HUES6 (cell line): ENCODE results near the gene ITM2C.

ENCODE experiments used
- H3K27ac ChIP-seq: 2 replicates; pipeline ENCODE4 v1.7.0; 2013; ENCODE audit warnings: low read depth, mild to moderate bottlenecking, low read length, inconsistent platforms
- H3K27me3 ChIP-seq: 2 replicates; pipeline ENCODE4 v1.6.1; 2013; ENCODE audit warnings: low read length; ENCODE audit not compliant: control insufficient read depth, insufficient read depth
- H3K36me3 ChIP-seq: 2 replicates; pipeline ENCODE4 v1.6.1; 2013; ENCODE audit warnings: low read length; ENCODE audit not compliant: control insufficient read depth, insufficient read depth
- H3K4me1 ChIP-seq: 2 replicates; pipeline ENCODE4 v1.6.1; 2013; ENCODE audit warnings: low read length; ENCODE audit not compliant: control insufficient read depth, insufficient read depth
- H3K4me3 ChIP-seq: 2 replicates; pipeline ENCODE4 v1.5.1; 2013; ENCODE audit warnings: low read depth, low read length
- H3K9ac ChIP-seq: one replicate; pipeline ENCODE4 v1.6.1; 2013; ENCODE audit warnings: mild to moderate bottlenecking, low read length
- H3K9me3 ChIP-seq: 2 replicates; pipeline ENCODE4 v1.6.1; 2013; ENCODE audit warnings: low read depth, low read length; ENCODE audit not compliant: control insufficient read depth, insufficient read depth

ITM2C gene

DNA sequence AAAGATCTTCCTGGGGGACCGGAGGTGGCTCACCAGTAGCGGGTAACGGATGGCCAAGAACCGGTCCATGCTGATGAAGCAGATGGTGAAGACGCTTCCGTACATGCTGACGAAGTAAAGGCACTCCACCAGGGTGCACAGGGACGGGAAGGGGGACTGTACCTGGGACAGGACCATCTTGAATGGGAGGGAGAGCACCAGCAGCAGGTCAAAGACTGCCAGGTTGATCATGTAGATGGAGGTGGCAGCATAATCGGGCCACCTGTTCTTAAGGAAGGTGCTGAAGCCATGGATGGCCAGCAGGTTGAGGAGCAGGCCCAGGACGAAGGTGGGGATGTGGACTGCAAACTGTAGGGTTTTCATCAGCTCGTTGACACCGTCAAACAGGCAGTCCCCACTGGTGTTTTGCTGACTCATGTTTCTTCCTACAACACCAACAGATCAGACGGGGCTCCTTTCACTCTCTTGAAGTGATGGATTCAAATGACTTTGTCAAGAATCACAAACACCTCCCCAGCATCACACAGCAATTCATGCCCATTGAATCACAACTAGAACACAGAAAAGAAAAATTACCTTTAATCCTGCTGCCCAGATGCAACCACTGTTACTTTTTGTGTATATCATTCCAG is 45.9 kb downstream of the ITM2C start:
- no peaks in the 10 kb centered on the region for H3K9me3 ChIP-seq
- no peak overlapping the region for H3K9ac ChIP-seq
- peaks cover 29% of the 10 kb centered on the region for H3K4me1 ChIP-seq
- no peak overlapping the region for H3K27ac ChIP-seq
- H3K27me3 ChIP-seq, result no peaks in the 10 kb centered on the region
- H3K4me3 ChIP-seq, result no peak overlapping the region
- no peaks in the 10 kb centered on the region for H3K36me3 ChIP-seq

DNA sequence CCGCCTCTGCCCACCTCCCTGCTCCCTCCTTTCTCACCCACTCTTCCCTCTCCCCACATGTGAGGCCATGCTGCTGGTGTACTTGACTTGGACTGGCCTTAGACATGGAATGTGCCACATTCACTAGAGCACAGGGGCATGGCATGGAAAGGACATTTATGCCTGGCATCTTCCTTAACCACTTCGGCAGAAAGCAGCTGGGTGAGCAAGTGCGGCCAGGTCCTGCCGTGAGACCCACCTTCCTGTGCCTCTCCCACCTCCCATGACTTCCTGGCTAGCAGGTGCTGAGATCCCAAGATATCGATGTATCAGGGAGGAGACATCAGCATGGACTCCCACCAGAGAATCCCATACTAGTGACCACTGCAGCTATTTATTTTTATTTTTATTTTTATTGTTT is 47.3 kb downstream of the ITM2C start:
- Histone ChIP-seq H3K4me3 (no peak overlapping the region), H3K9ac (no peak overlapping the region), H3K36me3 (no peaks in the 10 kb centered on the region), H3K27ac (no peak overlapping the region), H3K9me3 (no peaks in the 10 kb centered on the region), H3K27me3 (no peaks in the 10 kb centered on the region), H3K4me1 (peaks cover 20% of the 10 kb centered on the region)

DNA sequence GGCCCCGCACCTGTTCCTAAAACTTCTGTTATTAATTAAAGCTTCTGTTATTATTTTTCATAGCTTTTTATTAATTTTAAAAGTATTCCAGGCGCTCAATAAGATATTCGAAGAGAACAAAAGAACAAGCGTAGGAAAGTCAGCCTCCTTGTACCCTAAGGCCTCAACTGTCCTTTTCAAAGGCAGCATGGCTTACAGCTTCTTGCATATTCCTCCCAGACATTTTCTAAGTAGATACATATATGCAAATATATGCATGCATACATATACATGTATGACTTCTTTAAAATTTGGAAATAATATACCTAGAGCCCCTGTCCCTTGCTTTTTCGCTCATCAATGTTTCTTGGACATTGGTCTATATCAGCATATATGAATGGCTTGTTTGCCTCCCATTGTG is 48.0 kb downstream of the ITM2C start:
- Histone ChIP-seq H3K9ac (no peak overlapping the region), H3K27ac (no peak overlapping the region), H3K9me3 (no peaks in the 10 kb centered on the region), H3K36me3 (no peaks in the 10 kb centered on the region), H3K27me3 (no peaks in the 10 kb centered on the region), H3K4me3 (no peak overlapping the region), H3K4me1 (peaks cover 16% of the 10 kb centered on the region)

DNA sequence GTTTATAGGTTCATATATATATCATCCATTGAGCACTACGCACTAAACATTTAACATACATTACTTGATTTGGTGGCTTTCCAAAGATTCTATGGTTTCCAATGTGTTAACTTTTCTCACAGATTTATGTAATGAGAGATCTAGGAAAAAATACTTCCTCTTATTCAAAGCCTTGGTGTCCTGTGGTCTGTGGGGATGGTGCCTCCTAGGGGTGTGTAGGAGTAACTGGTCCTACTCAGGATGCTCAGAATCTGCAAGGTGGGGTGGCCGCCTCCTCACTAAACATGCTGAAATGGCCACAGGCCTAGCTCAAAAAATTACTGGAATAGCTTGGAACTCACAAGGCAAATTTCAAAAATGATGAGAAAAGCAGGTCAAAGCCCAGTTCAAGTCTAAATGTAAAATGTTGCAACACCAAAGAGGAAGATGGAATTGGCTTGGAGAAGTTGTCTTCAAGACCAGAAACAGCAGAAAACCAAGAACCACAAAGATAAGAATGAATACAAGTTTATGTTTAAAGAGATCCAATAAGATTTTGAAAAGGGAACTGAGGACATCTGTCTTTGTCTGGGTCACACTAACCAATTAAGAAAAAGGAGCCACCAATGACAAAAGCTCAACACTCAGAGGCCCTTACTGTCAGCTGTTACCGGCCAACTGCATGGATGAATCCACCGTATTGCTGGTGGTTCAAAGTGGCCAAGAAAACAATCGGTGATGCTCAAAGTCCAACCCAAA is 48.8 kb downstream of the ITM2C start:
- no peaks in the 10 kb centered on the region for H3K9me3 ChIP-seq
- H3K9ac ChIP-seq, result no peak overlapping the region
- H3K4me3 ChIP-seq, result no peak overlapping the region
- H3K4me1 ChIP-seq, result peaks cover 7% of the 10 kb centered on the region
- no peaks in the 10 kb centered on the region for H3K36me3 ChIP-seq
- H3K27ac ChIP-seq, result no peak overlapping the region
- H3K27me3 ChIP-seq, result no peaks in the 10 kb centered on the region

DNA sequence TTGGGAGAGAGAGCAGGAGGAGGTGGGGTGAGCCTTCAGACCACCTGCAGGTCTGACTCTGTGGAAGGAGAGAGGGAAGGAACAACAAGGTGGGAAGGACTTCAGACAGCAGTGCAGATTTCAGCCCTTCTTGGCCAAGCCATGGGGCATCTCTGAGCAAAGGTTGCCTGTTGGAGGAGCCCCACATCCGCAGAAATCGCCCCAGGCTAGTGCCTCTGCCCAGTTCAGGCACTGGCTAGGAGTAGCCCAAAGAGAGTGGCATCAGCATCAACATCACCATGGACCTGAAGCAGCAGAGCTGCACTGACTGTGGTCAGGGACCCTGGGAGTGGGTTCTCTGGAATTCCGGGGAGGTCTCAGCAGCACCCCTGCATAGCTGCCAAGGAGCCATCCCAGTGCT is 50.1 kb downstream of the ITM2C start:
- no peak overlapping the region for H3K4me3 ChIP-seq
- H3K9ac ChIP-seq, result no peak overlapping the region
- no peak overlapping the region for H3K27ac ChIP-seq
- H3K4me1 ChIP-seq, result no peaks in the 10 kb centered on the region
- H3K27me3 ChIP-seq, result no peaks in the 10 kb centered on the region
- H3K9me3 ChIP-seq, result no peaks in the 10 kb centered on the region
- H3K36me3 ChIP-seq, result no peaks in the 10 kb centered on the region

DNA sequence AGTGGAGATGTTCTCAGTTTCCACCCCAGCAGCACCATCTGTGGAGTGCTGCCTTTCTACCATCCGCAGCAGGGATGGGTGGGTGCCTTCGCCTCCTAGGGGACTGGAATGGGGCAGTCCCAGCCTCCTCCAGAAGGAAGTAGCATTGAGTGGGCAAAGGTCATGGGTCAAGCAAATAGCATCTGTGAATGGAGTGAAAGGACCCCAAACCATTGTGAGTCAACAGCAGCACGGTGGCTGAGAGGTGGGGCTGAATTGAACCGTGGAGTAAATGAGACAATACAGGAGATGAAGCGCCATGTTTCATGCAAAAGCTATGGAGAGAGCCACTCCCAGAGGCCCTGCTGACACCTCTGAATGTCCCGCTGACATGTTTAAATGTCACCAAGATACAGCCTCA is 50.6 kb downstream of the ITM2C start:
- no peaks in the 10 kb centered on the region for H3K36me3 ChIP-seq
- H3K4me3 ChIP-seq, result no peak overlapping the region
- no peaks in the 10 kb centered on the region for H3K4me1 ChIP-seq
- no peak overlapping the region for H3K27ac ChIP-seq
- no peaks in the 10 kb centered on the region for H3K27me3 ChIP-seq
- H3K9me3 ChIP-seq, result no peaks in the 10 kb centered on the region
- H3K9ac ChIP-seq, result no peak overlapping the region

DNA sequence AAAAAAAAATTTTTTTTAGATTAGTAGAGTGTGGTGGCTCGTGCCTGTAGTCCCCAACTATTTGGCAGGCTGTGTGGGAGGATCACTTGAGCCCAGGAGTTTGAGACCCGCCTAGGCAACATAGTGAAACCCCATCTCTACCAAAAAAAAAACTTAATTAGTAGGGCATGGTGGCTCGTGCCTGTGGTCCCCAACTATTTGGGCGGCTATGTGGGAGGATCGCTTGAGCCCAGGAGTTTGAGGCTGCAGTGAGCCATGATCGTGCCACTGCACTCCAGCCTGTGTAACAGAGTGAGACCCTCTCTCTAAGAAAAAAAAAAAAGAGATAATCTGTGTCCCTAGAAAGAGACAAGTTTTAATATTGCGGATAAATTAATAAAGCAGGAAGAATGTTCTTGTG is 51.5 kb downstream of the ITM2C start:
- H3K36me3 ChIP-seq, result no peaks in the 10 kb centered on the region
- H3K4me3 ChIP-seq, result no peak overlapping the region
- H3K27me3 ChIP-seq, result no peaks in the 10 kb centered on the region
- H3K4me1 ChIP-seq, result no peaks in the 10 kb centered on the region
- no peaks in the 10 kb centered on the region for H3K9me3 ChIP-seq
- no peak overlapping the region for H3K27ac ChIP-seq
- no peak overlapping the region for H3K9ac ChIP-seq

DNA sequence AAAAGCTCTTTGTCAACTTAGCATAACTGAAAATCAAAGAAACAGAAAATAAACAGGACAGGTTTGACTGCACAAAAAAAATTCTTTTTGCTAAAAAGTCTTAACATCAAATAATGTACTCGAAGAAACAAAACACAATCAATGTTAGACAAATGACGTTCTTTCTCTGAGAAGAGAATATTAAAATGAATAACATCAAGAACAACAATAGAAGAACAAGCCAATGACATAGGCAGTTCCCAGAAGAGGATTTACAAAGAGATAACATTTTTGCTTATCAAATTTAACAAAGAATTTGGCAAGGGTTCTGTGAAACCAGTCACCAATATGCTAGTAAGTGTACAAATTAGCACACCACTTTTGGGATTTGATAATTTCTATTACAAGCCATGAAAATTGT is 54.5 kb downstream of the ITM2C start:
- Histone ChIP-seq H3K27me3 (no peaks in the 10 kb centered on the region), H3K36me3 (no peaks in the 10 kb centered on the region), H3K4me1 (peaks cover 4% of the 10 kb centered on the region; the same call in 1 of the 2 replicates), H3K4me3 (no peak overlapping the region), H3K27ac (no peak overlapping the region), H3K9ac (no peak overlapping the region), H3K9me3 (no peaks in the 10 kb centered on the region)

DNA sequence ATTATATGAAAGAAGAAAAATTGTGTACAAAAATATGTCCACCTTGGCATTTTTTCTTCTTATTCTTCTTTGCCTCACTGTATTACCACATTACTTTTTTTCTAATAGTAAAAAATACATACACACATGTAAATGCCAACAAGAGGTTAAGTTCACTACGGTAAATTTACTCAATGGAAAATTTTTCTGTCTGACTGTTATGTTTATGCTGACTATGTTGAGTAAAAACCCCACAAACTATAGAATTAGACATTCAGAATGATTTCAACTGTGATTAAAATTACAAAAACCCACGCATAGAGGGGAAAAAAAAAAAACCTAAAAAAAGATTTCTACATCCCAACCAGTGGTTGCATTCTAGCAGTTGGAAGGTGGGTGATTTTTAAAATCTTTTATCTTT is 54.9 kb downstream of the ITM2C start:
- H3K36me3 ChIP-seq, result no peaks in the 10 kb centered on the region
- H3K27me3 ChIP-seq, result no peaks in the 10 kb centered on the region
- H3K9ac ChIP-seq, result no peak overlapping the region
- H3K27ac ChIP-seq, result no peak overlapping the region
- H3K4me3 ChIP-seq, result no peak overlapping the region
- H3K4me1 ChIP-seq, result peaks cover 4% of the 10 kb centered on the region; the same call in 1 of the 2 replicates
- H3K9me3 ChIP-seq, result no peaks in the 10 kb centered on the region

DNA sequence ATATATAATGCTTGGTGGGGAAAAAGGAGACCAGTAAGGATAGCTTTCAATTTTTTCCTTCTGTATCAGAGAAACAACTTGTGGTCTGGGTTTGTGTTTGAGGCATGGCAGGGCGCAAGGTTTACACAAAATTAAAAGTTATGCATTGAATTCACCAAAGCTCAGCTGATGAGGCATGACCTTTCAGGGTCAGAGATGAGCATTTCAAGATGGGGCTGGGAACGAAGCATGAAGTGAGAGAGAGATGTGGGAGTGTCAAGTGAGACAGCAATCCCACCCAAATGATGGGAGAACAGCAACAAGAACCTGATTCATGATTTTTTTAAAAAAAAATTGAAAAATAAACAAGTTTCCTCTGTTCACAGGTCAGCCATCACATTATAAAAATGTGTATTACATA is 55.4 kb downstream of the ITM2C start:
- no peak overlapping the region for H3K4me3 ChIP-seq
- H3K9me3 ChIP-seq, result no peaks in the 10 kb centered on the region
- peaks cover 4% of the 10 kb centered on the region; the same call in 1 of the 2 replicates for H3K4me1 ChIP-seq
- H3K36me3 ChIP-seq, result no peaks in the 10 kb centered on the region
- H3K27me3 ChIP-seq, result no peaks in the 10 kb centered on the region
- no peak overlapping the region for H3K27ac ChIP-seq
- H3K9ac ChIP-seq, result no peak overlapping the region

DNA sequence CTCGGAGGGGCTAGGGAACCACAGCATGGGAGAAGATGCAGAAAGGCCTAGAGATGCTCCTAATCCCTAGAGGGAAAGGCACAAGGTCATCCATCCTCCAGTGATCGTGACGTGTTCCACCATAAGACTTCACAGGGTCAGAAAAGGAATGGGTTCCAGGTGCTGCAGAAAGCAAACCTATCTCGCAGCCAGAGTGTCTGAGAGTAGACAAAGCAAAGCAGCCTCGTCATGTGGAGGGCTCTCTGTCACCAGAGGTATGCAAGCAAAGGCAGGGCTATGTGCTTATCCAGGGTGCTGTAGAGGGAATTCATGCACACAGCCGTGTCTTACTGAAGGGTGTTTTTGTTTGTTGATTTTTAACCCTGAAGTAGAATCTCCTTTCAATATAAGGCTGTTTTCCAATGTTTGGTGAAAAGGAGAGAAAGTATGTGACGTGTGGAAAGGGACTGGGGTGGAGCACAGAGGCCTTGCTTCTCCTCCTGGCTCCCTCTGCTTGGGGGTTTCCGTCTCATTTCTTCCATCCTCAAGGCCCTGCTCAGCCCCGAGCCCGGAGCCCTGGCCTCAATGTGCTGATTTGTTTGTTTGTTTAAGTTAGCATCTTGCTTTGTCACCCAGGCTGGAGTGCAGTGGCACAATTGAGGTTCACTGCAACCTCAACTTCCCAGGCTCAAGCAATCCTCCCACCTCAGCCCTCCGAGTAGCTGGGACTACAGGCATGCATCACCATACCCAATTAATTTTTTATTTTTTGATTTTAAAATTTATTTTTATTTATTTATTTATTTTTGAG is 57.3 kb downstream of the ITM2C start:
- Histone ChIP-seq H3K4me3 (no peak overlapping the region), H3K27me3 (no peaks in the 10 kb centered on the region), H3K9ac (no peak overlapping the region), H3K9me3 (no peaks in the 10 kb centered on the region), H3K27ac (no peak overlapping the region), H3K36me3 (no peaks in the 10 kb centered on the region), H3K4me1 (peaks cover 4% of the 10 kb centered on the region; the same call in 1 of the 2 replicates)
